ENCODE results near the gene SLC7A6.

DNA sequence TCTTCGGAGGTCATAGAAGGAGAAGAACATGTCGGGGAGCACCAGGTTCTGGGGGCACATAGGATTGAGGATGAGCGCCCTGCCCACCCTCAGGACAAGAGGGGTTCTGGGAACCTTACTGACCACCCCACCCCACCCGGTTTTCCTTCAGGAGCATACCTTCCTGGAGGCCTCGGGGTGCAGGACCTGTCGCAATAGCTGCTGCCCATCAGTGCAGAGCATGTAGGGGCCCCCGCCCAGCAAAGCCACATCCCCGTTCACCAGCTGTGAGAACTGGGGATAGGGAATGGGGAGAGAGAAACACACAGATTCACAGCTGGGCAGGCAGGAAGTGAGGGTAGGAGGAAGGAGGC is 30.5 kb upstream of the SLC7A6 start:
- TF ChIP-seq, protein P1, sequence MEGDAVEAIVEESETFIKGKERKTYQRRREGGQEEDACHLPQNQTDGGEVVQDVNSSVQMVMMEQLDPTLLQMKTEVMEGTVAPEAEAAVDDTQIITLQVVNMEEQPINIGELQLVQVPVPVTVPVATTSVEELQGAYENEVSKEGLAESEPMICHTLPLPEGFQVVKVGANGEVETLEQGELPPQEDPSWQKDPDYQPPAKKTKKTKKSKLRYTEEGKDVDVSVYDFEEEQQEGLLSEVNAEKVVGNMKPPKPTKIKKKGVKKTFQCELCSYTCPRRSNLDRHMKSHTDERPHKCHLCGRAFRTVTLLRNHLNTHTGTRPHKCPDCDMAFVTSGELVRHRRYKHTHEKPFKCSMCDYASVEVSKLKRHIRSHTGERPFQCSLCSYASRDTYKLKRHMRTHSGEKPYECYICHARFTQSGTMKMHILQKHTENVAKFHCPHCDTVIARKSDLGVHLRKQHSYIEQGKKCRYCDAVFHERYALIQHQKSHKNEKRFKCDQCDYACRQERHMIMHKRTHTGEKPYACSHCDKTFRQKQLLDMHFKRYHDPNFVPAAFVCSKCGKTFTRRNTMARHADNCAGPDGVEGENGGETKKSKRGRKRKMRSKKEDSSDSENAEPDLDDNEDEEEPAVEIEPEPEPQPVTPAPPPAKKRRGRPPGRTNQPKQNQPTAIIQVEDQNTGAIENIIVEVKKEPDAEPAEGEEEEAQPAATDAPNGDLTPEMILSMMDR (IDR thresholded peaks at IDR 0.05; ENCODE audit: low read length), result no peak
- TF ChIP-seq EZH2 (IDR thresholded peaks at IDR 0.05; ENCODE audit: borderline replicate concordance, low read length), result no peak

All from OCI-LY1 (cell line).